ENCODE results near the gene FCHSD2.

- no peak for TF ChIP-seq ZNF174 (tag by site-specific recombination; IDR thresholded peaks at IDR 0.05)
- TF ChIP-seq CTCF (tag by site-specific recombination; IDR thresholded peaks at IDR 0.05), result no peak
- TF ChIP-seq ZNF626 (tag by site-specific recombination; IDR thresholded peaks at IDR 0.05), result no peak
- TF ChIP-seq ELK4 (IDR thresholded peaks at IDR 0.05; ENCODE audit: borderline replicate concordance, low read depth, low read length), result no peak
- TF ChIP-seq ZNF423 (tag by site-specific recombination; IDR thresholded peaks at IDR 0.05), result no peak
- no peak for TF ChIP-seq ZSCAN30 (tag by site-specific recombination; IDR thresholded peaks at IDR 0.05)
- TF ChIP-seq SALL2 (tag by site-specific recombination; IDR thresholded peaks at IDR 0.05; ENCODE audit: borderline replicate concordance), result no peak
- TF ChIP-seq ZNF175 (tag by site-specific recombination; IDR thresholded peaks at IDR 0.05), result no peak
- no peak for TF ChIP-seq ZNF362 (tag by site-specific recombination; IDR thresholded peaks at IDR 0.05)
Observed at GRCh38 chr11:72937439-72937838, 204.7 kb downstream of the FCHSD2 start.

Data from HEK293 (cell line).